T-helper 1 cell (primary cell): ENCODE results near the gene AKAP6.
"Not testable (repeated sequence)": the region's sequence is repeated elsewhere in the genome, so short reads cannot be mapped to it uniquely, and the experiment has no call there.

Source experiments
- DNase-seq, 5 donors: peaks; one replicate each; pipeline ENCODE4 v3.0.0-alpha.2; 2012 to 2020

AKAP6 gene

DNA sequence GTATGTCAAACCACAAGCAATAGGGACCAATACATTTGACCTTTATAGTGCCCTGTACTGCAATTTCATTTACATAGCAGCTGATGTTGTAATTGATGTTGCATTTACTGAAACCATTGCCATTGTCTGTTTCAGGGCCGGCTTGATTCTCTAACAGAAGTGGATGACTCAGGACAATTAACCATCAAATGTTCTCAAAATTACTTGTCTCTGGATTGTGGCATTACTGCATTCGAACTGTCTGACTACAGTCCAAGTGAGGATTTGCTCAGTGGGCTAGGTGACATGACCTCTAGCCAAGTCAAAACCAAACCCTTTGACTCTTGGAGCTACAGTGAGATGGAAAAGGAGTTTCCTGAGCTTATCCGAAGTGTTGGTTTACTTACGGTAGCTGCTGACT lies 216.0 kb downstream of the AKAP6 start:
- no peak for DNase-seq

DNA sequence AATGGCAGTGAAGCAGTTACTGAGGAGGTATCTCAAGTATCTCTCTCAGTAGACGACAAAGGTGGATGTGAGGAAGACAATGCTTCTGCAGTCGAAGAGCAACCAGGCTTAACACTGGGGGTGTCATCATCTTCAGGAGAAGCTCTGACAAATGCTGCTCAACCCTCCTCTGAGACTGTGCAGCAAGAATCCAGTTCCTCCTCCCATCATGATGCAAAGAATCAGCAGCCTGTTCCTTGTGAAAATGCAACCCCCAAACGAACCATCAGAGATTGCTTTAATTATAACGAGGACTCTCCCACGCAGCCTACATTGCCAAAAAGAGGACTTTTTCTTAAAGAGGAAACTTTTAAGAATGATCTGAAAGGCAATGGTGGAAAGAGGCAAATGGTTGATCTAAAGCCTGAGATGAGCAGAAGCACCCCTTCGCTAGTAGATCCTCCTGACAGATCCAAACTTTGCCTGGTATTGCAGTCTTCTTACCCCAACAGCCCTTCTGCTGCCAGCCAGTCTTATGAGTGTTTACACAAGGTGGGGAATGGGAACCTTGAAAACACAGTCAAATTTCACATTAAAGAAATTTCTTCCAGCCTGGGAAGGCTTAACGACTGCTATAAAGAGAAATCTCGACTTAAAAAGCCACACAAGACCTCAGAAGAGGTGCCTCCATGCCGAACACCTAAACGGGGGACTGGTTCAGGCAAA lies 216.6 kb downstream of the AKAP6 start:
- no peak for DNase-seq

- DNase-seq = no peak
Measured at GRCh38 chr14:32546246-32546645, 217.1 kb downstream of the AKAP6 start.

DNA sequence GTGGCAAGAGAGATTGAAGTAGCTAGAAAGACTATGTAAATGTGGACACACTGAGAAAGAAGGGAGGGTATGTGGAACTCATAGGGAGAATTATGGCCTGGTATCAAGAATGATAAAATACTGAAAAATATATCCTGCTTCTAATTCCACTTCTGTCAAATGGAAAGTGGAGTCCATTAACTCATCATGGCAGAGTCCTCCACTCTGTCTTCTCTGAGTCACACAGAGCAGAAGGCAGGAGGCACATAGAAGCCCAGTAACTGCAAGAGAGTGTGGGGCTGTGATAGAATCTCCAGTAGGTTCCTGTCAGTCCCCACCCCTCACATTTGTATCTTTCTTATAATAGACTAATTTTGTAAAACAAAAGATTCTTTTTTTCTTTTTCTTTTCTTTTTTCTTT lies 223.7 kb downstream of the AKAP6 start:
- no peak for DNase-seq

GRCh38 chr14:32559048-32559447 lies 229.9 kb downstream of the AKAP6 start:
- no peak for DNase-seq

DNA sequence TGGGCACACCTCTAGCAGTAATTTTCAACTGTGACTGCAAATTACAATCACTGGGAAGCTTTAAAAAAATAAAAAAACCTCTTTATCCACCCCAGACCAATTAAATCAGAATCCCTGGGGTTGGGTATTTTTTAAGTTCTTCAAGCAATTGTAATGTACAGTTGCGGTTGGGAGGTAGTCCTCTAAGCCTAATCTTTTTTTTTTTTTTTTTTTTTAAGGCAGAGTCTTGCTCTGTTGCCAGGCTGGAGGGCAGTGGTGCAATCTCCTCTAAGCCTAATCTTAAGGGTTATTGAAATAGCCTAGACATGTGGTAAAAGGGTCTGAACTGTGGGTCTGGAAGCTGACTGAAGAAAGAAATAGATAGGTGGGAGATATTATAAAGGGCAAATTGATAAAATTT lies 230.5 kb downstream of the AKAP6 start:
- no peak for DNase-seq

GRCh38 chr14:32560209-32560857 lies 231.2 kb downstream of the AKAP6 start:
- peak in 2 of 5 donors; percentile 10 to 35 for DNase-seq

DNA sequence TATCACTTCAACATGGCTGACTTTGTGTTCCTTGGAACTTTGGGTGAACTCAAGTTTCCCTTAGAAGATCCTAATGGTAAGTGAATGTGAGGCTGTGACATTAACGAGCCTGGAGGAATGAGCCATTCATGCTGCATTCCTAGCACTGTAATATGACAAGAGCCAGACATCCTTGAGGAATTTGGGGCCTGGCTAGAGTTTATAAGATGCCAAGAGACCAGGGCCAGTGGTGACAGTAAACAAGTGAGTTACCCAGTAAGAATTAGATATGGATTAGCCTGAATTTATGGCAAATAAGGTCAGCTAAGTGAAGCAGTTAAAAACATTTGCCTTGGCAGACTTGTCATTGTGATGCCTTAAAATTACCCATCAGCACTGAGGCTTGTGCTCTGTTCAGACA lies 232.4 kb downstream of the AKAP6 start:
- DNase-seq = no peak

- peak in 1 of 5 donors; percentile 26 for DNase-seq
Measured at GRCh38 chr14:32564596-32564995, 235.5 kb downstream of the AKAP6 start.

DNA sequence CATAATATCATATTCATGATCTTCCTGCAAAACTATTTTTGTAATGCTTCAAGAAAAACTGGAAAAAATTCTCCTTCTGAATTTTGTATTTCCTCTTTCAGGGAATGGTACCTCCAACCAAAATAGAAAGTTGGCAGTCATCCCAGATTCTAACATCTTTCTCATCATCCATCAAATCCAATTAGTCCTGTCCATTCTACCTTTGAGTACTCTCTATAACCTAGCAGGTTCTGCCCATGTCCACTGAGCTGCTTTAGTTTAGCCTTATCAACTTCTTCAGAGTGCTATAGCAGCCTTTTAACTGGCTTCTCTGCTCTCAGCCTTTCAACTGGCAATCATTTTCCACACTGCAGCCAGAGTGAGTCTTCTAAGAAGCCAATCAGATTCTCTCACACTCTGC lies 236.2 kb downstream of the AKAP6 start:
- no peak for DNase-seq

DNA sequence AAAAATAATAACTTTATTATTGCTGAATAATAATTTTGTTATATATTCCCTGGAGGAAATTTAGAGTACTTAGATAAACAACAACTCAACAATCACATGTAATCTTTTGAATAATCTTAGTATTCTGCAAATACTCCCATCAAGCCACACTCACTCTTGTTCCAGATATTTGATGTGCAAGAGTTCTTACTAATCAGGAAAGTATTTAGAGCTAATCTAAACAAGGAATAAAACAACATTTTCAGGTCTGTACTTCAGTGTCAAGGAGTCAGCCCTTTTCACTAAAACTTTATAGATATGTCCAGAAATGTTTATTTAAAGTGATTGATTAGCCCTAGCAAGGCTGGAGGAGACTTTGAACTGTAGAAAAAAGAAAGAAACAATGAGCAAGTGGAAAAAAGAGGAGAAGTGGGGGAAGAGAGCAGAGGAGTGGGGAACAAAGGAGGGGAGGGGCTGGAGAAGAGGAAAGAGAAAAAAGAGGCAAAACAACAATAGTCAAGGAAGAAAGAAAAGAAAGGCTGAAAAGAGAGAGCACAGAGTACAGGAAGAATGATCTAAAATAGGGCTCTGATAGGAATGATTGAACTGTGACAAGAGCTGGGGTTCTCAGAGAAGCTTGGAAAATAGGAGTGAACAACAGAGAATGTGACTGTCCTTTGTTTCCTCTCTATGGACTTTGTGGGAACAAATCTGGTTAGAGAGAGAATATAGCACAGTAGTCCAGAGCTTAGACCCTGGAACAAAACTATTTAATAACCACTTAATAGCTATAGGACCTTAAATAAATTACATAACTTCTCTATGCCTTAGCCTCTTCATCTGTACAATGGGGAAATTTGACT lies 238.7 kb downstream of the AKAP6 start:
- DNase-seq = no peak

- no peak for DNase-seq
Measured at GRCh38 chr14:32571551-32571950, 242.5 kb downstream of the AKAP6 start.

DNA sequence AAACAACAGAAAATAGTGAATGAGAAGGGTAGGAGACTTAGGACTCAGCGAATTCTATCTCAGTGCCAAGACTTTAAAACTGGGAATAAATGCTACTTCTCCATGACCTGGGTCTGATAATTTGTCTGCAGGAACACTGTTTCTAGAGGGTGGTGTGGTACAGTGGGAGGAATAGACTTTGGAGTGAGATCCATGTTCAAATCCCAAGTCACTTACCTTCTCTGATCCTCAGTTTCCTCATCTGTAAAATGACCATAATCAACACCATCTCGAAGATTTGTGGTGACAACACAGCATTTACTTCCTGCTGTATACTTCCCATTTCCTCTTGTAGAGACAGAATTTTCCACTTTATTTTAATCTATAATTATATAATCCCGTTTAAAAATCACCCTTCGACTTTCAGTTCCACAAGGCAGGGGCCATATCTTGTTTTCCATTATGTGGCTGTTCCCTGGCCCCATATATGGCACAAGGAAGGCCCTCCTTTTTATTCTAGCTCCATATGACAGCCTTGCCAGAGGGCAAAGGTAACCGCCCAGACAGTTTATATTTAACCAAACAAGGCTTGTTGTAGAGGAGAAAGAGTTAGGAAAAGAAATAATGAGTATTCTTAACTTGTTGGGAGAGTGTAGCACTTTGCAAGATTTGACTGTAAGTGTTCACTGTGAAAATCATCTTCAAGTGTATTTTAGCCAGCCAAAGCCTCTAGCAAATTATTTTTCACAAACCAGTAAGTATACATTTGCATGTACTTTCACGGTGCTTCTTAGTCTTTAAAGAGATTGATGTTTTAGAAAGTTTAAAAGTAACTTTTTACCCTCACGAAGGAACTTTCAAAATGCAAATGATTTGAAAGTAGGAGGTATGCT lies 243.1 kb downstream of the AKAP6 start:
- DNase-seq = no peak

- DNase-seq = no peak
Measured at GRCh38 chr14:32572867-32573150, 243.7 kb downstream of the AKAP6 start.

DNA sequence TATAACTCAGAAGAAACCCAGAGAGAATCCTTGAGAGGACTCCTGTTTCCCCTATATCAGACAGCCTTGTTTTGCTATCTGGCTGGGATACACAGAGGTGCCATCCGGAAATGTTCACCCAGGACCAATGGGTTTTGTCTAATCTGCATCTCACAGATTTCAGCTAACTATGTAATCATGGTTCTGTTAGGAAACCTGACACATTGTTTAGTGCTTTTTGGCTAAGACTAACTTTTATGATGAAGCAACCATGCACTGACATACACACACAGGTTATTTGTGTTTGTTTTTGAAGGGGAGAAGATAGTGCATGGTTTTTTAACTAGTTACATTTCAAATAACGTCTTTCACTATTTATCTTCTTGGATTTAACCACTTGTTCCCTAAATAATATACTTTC lies 245.2 kb downstream of the AKAP6 start:
- DNase-seq = no peak

DNA sequence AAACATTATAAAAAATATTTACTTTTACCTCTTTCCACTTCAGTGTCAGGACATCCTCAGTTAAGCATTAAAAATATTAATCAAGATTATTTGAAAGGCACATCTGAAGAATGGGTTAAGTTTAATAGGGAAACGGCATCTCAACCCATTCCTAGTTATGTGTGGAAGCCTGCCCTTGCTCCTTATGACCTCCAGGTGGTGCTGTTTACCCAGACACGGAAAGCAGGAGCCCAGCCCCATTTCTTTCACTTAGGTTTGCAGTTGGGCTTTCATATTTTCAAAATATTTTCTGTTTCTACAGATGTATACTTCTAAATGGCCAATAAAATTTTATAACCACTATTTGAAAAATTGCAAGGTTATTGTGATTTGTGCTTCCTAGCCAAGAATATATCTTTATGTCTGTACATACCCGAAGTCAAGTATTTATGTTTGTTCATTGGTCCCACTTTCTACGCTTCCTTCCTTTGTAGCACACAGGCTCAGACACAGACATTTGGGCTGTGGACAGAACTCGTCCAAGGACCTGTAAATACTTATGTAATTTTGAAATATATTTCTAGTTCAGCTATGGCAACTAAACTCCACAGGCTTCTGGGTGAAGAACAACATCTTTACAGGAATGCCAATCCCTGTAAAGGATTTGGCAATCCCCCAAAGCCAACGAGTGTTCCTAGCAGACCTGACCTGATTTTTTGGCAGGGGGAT lies 247.1 kb downstream of the AKAP6 start:
- DNase-seq = peak in 3 of 5 donors; percentile 6 to 20 (median 8)

- no peak for DNase-seq
Measured at GRCh38 chr14:32576977-32577376, 247.9 kb downstream of the AKAP6 start.

DNA sequence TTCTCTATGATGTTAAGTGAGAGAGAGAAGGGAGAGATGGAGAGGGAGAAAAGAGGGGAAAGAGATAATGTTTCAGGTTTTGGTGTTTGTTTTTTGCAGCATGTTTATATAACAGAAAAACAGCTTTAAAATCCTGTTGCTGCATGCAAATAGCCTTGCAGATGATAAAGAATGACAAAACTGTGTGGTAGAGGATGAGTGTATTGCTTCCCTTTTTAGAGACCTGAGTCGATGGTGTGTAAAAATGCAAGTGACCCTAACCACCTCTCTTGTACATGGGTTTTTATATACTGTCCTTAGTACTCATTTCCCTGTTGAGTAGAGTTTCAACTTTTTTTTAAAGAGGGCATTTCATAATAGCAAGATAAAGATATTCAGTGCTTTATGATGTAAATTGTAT lies 249.1 kb downstream of the AKAP6 start:
- DNase-seq = no peak

DNA sequence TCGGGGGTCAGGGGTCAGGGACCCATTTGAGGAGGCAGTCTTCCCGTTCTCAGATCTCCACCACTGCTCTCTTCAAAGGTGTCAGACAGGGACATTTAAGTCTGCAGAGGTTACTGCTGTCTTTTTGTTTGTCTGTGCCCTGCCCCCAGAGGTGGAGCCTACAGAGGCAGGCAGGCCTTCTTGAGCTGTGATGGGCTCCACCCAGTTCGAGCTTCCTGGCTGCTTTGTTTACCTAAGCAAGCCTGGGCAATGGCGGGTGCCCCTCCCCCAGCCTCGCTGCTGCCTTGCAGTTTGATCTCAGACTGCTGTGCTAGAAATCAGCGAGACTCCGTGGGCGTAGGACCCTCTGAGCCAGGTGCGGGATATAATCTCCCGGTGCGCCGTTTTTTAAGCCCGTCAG lies 254.3 kb downstream of the AKAP6 start:
- DNase-seq = not testable (repeated sequence)

GRCh38 chr14:32584079-32584478 lies 255.0 kb downstream of the AKAP6 start:
- DNase-seq = no peak

DNA sequence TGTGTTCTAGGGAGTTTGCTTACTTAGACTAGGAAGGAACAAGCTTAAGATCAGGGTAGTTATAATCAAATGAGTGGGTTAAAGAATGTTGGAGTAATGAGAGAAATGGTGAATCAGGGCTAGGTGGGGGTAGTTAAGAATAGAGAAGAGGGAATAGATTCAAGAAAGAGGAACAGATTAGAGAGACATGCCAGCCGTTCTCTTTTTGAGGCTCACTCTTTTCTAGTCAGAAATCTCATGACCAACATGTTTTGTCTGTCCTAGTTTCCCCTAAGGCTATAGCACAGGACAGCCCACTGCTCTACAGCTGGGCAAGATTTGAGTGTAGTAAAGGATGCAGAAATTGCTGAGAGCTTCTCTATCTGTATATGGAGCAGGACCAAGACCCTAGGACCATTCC lies 258.4 kb downstream of the AKAP6 start:
- DNase-seq = no peak
